ENCODE data around the gene TSPAN32. TPM values are rescaled to one million over a fixed set of nuclear protein-coding genes. Genes with fewer than 3 reads are reported as not detected.

TSPAN32 gene
- polyA plus RNA-seq, 1 experiment: 0.14 TPM

DNA sequence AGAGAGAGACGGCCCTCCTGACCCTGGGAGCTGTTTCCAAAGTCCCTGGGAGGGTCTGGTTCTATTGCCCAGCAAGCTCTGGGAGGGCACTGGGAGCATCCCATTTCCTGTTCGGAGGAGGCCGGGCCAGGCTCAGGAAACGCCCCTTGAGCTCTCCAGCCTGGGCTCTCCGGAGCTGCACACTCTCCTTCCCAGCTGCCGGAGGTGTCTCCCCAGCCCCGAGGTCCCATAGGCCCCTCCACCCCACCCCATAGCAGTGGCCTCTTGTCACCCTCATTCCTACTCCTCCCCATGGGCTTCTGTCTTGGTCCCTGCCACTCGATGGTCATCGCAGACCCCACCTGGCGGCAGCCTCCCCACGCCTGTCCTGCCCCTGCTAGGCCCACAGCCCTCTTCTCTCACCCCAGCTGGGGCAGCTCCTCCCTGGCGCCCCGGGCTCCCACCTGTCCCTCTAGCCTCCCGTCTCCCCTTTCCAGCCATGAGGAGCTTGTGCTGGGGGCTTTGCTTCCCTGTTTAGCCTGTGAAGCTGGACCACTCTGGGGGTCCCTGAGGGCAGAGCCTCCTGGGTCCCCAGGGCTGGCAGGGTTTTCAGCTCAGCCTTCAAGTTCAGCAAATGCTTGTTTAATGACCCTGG lies 2.8 kb downstream of the TSPAN32 start:
- H3K27me3 ChIP-seq (ENCODE audit: control insufficient read depth, insufficient read depth, low read length): no peaks in the 10 kb centered on the region
- POLR2A ChIA-PET: interaction anchor here (1.0 to 1.8 kb wide), 4 partner anchors 73 to 115 kb away, joined by 3 to 14 read pairs (median 6); partner anchors contain the start of gene TSSC4
- CTCF ChIA-PET: interaction anchor here (0.7 to 4.9 kb wide), 14 partner anchors 14 to 1099 kb away, joined by 3 to 116 read pairs (median 4); partner anchors contain the start of gene TSSC4

DNA sequence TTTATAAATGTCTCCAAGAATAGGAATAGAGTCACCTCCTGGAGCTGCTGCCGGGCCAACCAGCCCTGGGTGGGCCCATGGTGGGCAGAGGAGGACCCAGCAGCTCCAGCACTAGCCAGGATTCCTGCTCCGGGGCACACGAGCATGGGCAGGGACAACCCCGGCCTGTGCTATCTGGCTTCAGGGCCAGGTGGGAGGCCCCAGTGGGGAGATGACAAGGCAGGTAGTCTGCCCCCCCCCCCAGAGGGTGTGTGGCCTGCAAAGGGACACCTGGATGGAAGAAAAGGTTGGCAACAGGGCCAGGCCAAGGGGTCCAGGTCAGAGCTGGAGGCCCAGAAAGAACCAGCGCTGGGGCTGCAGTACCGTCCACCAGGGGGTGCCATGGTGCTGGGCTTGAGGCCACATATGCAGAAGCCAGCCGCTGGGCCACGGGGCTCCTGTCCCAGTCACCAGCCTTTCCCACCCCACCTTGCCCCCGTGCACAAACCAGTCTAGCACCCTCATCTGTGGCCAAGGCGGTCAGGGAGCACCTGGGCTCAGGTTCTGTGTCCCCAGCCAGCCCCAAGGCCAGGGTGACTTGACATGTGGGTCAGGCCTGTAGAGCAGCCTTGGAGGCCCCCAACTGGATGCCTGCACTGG lies 3.4 kb downstream of the TSPAN32 start:
- Histone ChIP-seq H3K27me3 (ENCODE audit: control insufficient read depth, insufficient read depth, low read length) (no peaks in the 10 kb centered on the region), H3K4me3 (ENCODE audit: low read depth, low read length) (peak overlapping the region; percentile 27; the same call in 1 of the 2 replicates), H3K9me3 (ENCODE audit: control insufficient read depth, insufficient read depth, low read length) (no peaks in the 10 kb centered on the region), H3K27ac (ENCODE audit: low read depth, low read length) (peak overlapping the region; percentile 95)
- TF ChIP-seq, protein P1, sequence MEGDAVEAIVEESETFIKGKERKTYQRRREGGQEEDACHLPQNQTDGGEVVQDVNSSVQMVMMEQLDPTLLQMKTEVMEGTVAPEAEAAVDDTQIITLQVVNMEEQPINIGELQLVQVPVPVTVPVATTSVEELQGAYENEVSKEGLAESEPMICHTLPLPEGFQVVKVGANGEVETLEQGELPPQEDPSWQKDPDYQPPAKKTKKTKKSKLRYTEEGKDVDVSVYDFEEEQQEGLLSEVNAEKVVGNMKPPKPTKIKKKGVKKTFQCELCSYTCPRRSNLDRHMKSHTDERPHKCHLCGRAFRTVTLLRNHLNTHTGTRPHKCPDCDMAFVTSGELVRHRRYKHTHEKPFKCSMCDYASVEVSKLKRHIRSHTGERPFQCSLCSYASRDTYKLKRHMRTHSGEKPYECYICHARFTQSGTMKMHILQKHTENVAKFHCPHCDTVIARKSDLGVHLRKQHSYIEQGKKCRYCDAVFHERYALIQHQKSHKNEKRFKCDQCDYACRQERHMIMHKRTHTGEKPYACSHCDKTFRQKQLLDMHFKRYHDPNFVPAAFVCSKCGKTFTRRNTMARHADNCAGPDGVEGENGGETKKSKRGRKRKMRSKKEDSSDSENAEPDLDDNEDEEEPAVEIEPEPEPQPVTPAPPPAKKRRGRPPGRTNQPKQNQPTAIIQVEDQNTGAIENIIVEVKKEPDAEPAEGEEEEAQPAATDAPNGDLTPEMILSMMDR (IDR thresholded peaks at IDR 0.05; ENCODE audit: low read depth, low read length): peak; percentile 71
- CTCF ChIA-PET: interaction anchor here (0.7 to 4.9 kb wide), 15 partner anchors 15 to 1098 kb away, joined by 3 to 116 read pairs (median 4); partner anchors contain the start of gene TSSC4
- POLR2A ChIA-PET: interaction anchor here (0.7 to 1.8 kb wide), 5 partner anchors 73 to 115 kb away, joined by 3 to 14 read pairs (median 7); partner anchors contain the start of gene TSSC4
- no peak for DNase-seq (ENCODE audit: low read depth, low spot score)

More for the DNA sequence above, 2.8 kb downstream of the TSPAN32 start:
- TF ChIP-seq, protein P1 (IDR thresholded peaks at IDR 0.05; ENCODE audit: low read depth, low read length): no peak
- no peak for DNase-seq (ENCODE audit: low read depth, low spot score)
- Histone ChIP-seq H3K4me3 (ENCODE audit: low read depth, low read length) (no peak overlapping the region), H3K27ac (ENCODE audit: low read depth, low read length) (no peak overlapping the region), H3K9me3 (ENCODE audit: control insufficient read depth, insufficient read depth, low read length) (no peaks in the 10 kb centered on the region)

DNA sequence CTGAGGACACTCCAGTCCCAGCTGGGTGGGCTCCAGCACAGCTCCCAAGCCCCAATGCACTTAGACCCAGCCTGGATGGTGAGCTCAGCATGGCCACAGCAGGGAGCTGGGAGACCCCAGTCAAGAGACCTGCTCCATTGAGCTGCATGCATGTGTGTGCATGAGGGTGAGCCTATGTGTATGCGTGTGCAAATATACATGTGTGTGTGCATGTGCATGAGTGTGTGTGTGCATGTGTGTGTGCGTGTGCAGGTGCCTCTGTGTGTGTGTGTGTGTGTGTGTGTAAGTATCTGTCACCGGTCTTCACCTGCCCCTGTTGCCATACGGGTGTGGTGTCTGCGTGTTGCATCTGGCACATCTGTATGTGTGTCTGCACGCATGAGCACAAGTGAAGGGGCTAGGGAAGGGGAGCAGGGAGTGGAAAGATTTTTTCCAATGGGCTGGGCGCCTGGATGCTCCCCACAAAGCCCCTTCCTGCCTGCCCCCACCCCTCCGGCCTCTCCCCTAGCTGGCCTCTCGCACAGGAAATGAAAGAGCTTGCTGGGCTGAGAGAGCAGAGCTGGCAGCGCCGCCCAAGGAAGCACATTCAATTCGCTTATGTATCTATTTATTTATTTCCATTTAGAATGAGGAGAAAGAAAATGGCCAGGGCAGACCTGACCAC lies 4.1 kb downstream of the TSPAN32 start:
- CTCF ChIA-PET: interaction anchor here (0.6 to 4.9 kb wide), 8 partner anchors 16 to 583 kb away, joined by 3 to 116 read pairs (median 4); partner anchors contain the start of gene TSSC4
- Histone ChIP-seq H3K27ac (ENCODE audit: low read depth, low read length) (peak overlapping the region; percentile 95), H3K4me3 (ENCODE audit: low read depth, low read length) (peak overlapping the region; percentile 32), H3K9me3 (ENCODE audit: control insufficient read depth, insufficient read depth, low read length) (no peaks in the 10 kb centered on the region; the same call in 1 of the 2 replicates), H3K27me3 (ENCODE audit: control insufficient read depth, insufficient read depth, low read length) (no peaks in the 10 kb centered on the region)
- TF ChIP-seq, protein P1 (IDR thresholded peaks at IDR 0.05; ENCODE audit: low read depth, low read length): no peak
- POLR2A ChIA-PET: interaction anchor here (0.7 to 1.9 kb wide), 8 partner anchors 15 to 114 kb away, joined by 3 to 13 read pairs (median 8); partner anchors contain the start of genes CD81 and TSSC4
- no peak for DNase-seq (ENCODE audit: low read depth, low spot score)

DNA sequence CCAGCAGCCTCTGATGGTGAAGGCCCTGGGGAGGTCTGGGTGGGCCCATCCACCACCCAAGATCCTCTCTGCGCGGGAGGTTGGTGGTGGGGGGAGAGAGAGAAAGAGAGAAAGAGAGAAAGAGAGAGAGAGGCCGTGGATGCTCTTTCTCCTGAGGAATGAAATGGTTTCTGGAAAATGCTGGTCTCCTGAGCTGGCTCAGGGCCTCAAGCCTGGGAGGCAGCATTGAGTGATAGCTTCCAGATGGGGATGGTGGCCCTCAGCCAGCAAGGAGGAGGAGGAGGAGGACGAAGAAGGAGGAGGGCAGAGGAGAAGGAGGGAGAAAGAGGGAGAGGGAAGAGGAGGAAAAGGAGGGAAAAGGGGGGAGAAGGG lies 4.6 kb downstream of the TSPAN32 start:
- DNase-seq (ENCODE audit: low read depth, low spot score): peak; percentile 50
- Histone ChIP-seq H3K27me3 (ENCODE audit: control insufficient read depth, insufficient read depth, low read length) (no peaks in the 10 kb centered on the region), H3K4me3 (ENCODE audit: low read depth, low read length) (peak overlapping the region; percentile 32), H3K27ac (ENCODE audit: low read depth, low read length) (peak overlapping the region; percentile 95), H3K9me3 (ENCODE audit: control insufficient read depth, insufficient read depth, low read length) (no peaks in the 10 kb centered on the region; the same call in 1 of the 2 replicates)
- TF ChIP-seq, protein P1 (IDR thresholded peaks at IDR 0.05; ENCODE audit: low read depth, low read length): no peak
- CTCF ChIA-PET: interaction anchor here (0.6 to 4.9 kb wide), 4 partner anchors 108 to 583 kb away, joined by 3 to 116 read pairs (median 10); no protein-coding TSS in a partner anchor
- POLR2A ChIA-PET: interaction anchor here (0.9 to 1.9 kb wide), 5 partner anchors 14 to 94 kb away, joined by 3 to 13 read pairs (median 10); partner anchors contain the start of genes CD81 and TSSC4

Data from AG04450 (cell line).